Smooth muscle cell of the coronary artery (primary cell): Measurements from ENCODE around the gene ELANE. TPM values are rescaled to one million over a fixed set of nuclear protein-coding genes. Genes with fewer than 3 reads are reported as not detected.

Source experiments
- total RNA-seq: library from RNA; depleted of rRNA; stranded (reverse); fragments of >200 nt; gene quantifications from 2 replicates; pipeline ENCODE4 v1.2.3, GENCODE V29; 2014; ENCODE audit warnings: low replicate concordance

ELANE gene
- 0.15 TPM in 1 of 2 replicates, not detected in the other for total RNA-seq

DNA sequence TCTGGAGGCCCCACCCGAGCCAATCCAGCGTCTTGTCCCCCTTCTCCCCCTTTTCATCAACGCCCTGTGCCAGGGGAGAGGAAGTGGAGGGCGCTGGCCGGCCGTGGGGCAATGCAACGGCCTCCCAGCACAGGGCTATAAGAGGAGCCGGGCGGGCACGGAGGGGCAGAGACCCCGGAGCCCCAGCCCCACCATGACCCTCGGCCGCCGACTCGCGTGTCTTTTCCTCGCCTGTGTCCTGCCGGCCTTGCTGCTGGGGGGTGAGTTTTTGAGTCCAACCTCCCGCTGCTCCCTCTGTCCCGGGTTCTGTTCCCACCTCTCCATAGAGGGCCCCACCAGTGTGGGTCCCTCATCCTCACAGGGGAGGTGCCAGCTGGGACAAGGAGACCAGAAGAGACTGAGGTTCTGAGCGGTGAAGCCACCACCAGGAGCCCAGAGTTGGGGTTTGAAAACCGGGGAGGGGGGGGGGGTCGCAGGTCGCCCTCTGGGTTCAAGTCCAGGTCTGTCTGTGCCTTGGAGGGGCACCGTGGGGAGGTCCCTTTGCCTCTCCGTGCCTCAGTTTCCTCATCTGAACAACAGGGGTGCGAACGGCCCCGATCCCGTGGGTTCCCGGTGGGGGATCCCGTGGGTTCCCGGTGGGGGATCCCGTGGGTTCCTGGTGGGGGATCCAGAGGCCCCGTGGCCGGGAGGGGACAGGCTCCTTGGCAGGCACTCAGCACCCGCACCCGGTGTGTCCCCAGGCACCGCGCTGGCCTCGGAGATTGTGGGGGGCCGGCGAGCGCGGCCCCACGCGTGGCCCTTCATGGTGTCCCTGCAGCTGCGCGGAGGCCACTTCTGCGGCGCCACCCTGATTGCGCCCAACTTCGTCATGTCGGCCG is at the start of gene ELANE:
Gene ELANE (plus strand): TSS at position 168 of the 878 bp plus-strand sequence. CDS start 26 bp downstream, at position 194.

GRCh38 chr19:821825-822503 is 30.1 kb upstream of the ELANE start, which contains the start of gene PLPPR3:
Gene PLPPR3 (minus strand): TSS chr19:821955. CDS start chr19:821559, 396 bp downstream.

DNA sequence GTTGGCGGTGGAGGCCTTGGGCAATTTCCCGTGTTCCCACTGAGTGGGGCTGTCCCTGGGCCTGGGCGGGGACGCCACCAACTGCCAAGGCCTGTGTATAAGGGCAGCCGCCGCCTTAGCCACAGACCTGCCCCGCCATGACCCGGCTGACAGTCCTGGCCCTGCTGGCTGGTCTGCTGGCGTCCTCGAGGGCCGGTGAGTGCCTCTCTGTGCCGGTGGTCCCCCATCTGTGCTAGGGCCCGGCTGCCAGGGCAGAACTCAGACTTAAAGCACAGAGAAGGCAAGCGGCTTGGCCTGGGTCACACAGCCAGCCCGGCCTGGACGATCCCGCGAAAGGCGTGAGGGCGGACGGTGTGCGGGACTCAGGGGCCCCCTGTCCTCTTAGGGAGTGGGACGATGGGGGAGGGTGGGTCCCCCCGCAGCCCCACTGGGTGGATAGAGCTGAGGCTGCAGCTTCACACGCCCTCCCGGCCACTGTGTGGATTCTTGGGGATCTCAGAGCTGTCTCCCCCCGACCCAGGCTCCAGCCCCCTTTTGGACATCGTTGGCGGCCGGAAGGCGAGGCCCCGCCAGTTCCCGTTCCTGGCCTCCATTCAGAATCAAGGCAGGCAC is 24.3 kb upstream of the ELANE start, which contains the start of gene AZU1:
Gene AZU1 (plus strand): TSS at position 128 of the 612 bp plus-strand sequence. CDS start 10 bp downstream, at position 138.

DNA sequence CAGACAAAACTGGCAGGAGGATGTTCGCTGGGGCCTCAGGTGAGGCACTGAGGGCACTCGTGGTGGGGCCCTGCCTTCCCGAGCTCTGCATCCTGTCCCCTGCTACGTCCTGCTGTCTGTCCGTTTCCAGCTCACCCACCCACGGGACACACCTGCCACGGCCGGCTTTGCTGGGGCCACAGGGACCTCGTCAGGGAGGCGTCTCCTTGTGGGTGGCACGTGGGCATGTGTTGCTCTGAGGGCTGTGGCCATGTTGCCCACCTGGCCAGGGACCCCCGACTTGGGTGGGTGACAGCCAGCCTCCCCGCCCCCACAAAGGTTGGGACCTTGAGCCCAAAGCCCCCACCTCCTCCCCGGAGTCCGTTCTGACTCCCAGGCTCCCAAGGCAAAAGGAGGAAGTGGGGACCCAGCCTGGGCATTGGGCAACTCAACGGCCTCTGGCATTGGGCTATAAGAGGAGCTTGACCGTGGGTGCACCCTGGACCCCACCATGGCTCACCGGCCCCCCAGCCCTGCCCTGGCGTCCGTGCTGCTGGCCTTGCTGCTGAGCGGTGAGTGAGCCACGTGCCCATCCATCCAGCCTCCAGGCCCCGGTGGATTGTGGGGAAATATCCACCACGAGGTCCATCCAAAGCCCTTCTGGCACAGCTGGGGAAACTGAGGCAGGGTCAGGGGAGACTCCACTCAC is 11.4 kb upstream of the ELANE start, which contains the start of gene PRTN3:
Gene PRTN3 (plus strand): TSS at position 481 of the 688 bp plus-strand sequence. CDS start 10 bp downstream, at position 491.

GRCh38 chr19:858868-859843 is 7.1 kb downstream of the ELANE start, which contains the start of gene CFD:
Gene CFD (plus strand): TSS chr19:859664. CDS start chr19:859690, 26 bp downstream.

DNA sequence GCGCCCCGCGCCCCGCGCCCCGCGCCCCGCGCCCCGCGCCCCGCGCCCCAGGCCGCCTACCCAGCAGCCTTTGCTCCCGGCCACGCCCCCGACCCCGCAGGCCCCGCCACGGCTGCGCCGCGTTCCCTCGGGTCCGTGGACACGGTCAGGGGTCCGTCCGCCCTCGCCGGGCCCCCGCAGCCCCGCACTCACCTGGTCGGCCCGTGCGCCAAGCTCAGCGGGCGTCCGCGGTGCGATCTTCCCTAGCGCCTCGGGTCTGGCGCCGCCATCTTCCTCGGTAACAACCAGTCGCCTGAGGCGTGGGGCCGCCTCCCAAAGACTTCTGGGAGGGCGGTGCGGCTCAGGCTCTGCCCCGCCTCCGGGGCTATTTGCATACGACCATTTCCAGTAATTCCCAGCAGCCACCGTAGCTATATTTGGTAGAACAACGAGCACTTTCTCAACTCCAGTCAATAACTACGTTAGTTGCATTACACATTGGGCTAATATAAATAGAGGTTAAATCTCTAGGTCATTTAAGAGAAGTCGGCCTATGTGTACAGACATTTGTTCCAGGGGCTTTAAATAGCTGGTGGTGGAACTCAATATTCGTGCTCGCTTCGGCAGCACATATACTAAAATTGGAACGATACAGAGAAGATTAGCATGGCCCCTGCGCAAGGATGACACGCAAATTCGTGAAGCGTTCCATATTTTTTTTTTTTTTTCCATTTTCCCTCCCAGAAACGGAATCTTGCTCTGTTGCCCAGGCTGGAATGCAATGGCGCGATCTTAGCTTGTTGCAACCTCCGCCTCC is 41.0 kb downstream of the ELANE start, which contains the start of the genes MED16 and RNU6-9:
Gene MED16 (minus strand): TSS at position 294 of the 796 bp plus-strand sequence. CDS start 2,056 bp downstream, outside the sequence.
Gene RNU6-9 (plus strand): TSS at position 591 of the 796 bp plus-strand sequence.

Other genes with a start within 250 kb of the ELANE start
- 16.6 and 19.8 TPM in 2 replicates for gene POLRMT, start 218.8 kb upstream of the ELANE start, total RNA-seq
- not detected in 2 replicates for gene FGF22, start 212.4 kb upstream of the ELANE start, total RNA-seq
- 6.2 and 24.2 TPM in 2 replicates for gene RNF126, start 189.1 kb upstream of the ELANE start, total RNA-seq
- gene FSTL3, start 175.9 kb upstream of the ELANE start, total RNA-seq, result 22.8 and 81.7 TPM in 2 replicates
- not detected in 2 replicates for gene PRSS57, start 156.9 kb upstream of the ELANE start, total RNA-seq
- gene PALM, start 143.4 kb upstream of the ELANE start, total RNA-seq, result 6.0 and 26.7 TPM in 2 replicates
- under 0.01 TPM in 1 of 2 replicates, not detected in the other for gene MISP, start 101.2 kb upstream of the ELANE start, total RNA-seq
- 77.1 and 91.9 TPM in 2 replicates for gene PTBP1, start 54.9 kb upstream of the ELANE start, total RNA-seq
- 0.15 and 1.2 TPM in 2 replicates for gene PLPPR3, start 30.3 kb upstream of the ELANE start, total RNA-seq
- gene AZU1, start 24.5 kb upstream of the ELANE start, total RNA-seq, result not detected in 2 replicates
- gene PRTN3, start 11.3 kb upstream of the ELANE start, total RNA-seq, result not detected in 2 replicates
- gene CFD, start 7.4 kb downstream of the ELANE start, total RNA-seq, result 0.83 and 156 TPM in 2 replicates
- 23.5 and 33.1 TPM in 2 replicates for gene MED16, start 40.9 kb downstream of the ELANE start, total RNA-seq
- gene RNU6-9, start 41.2 kb downstream of the ELANE start, total RNA-seq, result not detected in 2 replicates
- gene R3HDM4, start 60.9 kb downstream of the ELANE start, total RNA-seq, result 6.8 and 24.8 TPM in 2 replicates
- not detected in 2 replicates for gene KISS1R, start 65.0 kb downstream of the ELANE start, total RNA-seq
- 7.6 and 15.2 TPM in 2 replicates for gene ARID3A, start 73.7 kb downstream of the ELANE start, total RNA-seq
- 37.1 and 127 TPM in 2 replicates for gene WDR18, start 132.0 kb downstream of the ELANE start, total RNA-seq
- gene GRIN3B, start 148.1 kb downstream of the ELANE start, total RNA-seq, result 0.23 and 0.45 TPM in 2 replicates
- gene TMEM259, start 168.8 kb downstream of the ELANE start, total RNA-seq, result 41.3 and 58.0 TPM in 2 replicates
- not detected in 2 replicates for gene RNU6-2, start 169.2 kb downstream of the ELANE start, total RNA-seq
- 268 and 324 TPM in 2 replicates for gene CNN2, start 174.3 kb downstream of the ELANE start, total RNA-seq
- gene ABCA7, start 187.8 kb downstream of the ELANE start, total RNA-seq, result 2.2 and 8.4 TPM in 2 replicates
- gene ARHGAP45, start 214.9 kb downstream of the ELANE start, total RNA-seq, result 0.82 and 4.7 TPM in 2 replicates
- gene POLR2E, start 243.1 kb downstream of the ELANE start, total RNA-seq, result 127 and 132 TPM in 2 replicates